Measurements from ENCODE around the gene BAAT. TPM values are rescaled to one million over a fixed set of nuclear protein-coding genes. Genes with fewer than 3 reads are reported as not detected.

Gene BAAT
- total RNA-seq, 3 donors from 2014 or later, result 0.14 TPM; not detected in 2

DNA sequence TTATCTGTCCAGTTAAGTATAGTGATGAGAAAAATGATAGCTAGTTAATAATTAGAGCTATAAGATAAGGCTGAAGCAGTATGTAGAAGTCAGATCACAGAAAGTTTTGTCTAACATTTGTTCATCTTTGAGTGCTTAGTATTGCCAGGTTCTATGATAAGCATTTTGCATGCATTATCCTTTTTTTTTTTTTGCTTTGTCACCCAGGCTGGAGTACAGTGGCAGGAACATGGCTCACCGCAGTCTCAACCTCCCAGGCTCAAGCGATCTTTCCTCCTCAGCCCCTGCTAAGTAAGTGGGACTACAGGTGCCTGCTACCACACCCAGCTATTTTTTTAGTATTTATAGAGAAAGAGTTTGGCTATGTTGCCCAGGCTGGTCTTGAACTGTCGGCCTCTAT is 17.5 kb downstream of the BAAT start:
- intact Hi-C loops (cut with DNase I, micrococcal nuclease), result no loop called here
- H3K36me3 ChIP-seq (ENCODE audit: low read depth), result no peaks in the 10 kb centered on the region
- TF ChIP-seq, protein P1, sequence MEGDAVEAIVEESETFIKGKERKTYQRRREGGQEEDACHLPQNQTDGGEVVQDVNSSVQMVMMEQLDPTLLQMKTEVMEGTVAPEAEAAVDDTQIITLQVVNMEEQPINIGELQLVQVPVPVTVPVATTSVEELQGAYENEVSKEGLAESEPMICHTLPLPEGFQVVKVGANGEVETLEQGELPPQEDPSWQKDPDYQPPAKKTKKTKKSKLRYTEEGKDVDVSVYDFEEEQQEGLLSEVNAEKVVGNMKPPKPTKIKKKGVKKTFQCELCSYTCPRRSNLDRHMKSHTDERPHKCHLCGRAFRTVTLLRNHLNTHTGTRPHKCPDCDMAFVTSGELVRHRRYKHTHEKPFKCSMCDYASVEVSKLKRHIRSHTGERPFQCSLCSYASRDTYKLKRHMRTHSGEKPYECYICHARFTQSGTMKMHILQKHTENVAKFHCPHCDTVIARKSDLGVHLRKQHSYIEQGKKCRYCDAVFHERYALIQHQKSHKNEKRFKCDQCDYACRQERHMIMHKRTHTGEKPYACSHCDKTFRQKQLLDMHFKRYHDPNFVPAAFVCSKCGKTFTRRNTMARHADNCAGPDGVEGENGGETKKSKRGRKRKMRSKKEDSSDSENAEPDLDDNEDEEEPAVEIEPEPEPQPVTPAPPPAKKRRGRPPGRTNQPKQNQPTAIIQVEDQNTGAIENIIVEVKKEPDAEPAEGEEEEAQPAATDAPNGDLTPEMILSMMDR (IDR thresholded peaks at IDR 0.05), result no peak
- ATAC-seq (no peak), DNase-seq (no peak)
- no peak overlapping the region for H3K4me3 ChIP-seq
- H3K4me1 ChIP-seq (ENCODE audit: low read depth), result no peaks in the 10 kb centered on the region
- no peaks in the 10 kb centered on the region for H3K9me3 ChIP-seq

DNA sequence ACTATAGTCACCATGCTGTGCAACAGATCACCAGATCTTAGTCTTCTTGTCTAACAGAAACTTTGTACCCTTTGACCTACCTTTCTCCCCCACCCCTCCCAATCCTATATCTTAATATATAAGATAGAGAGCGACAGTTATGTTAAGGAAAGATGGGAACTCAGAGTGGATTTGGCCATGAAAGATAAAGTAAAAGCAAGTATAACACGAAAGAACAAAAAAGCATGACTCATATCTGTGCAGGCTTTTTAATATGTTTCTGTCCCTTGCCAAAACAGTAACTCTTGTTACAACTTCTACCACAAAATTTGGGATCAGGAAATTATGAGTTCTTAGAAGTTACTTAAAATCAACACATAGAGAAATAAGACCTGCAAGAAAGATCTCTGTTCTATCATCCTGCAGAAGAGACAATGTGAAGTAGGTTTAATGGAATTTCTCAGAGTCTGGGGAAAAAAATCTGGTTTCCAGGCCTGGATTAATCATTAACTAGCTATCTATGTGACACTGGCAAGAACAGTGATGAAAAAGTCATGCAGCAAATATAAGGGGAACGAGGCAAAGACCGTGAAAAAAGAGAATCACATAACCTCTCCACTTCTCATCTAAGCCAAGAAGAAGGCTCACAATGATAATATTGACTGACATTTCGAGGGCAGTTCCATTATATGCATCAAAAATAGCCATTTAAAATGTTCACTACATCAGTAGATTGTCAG is 18.6 kb downstream of the BAAT start:
- ATAC-seq (no peak), DNase-seq (no peak)
- H3K4me3 ChIP-seq, result no peak overlapping the region
- intact Hi-C loops (cut with DNase I, micrococcal nuclease), result no loop called here
- no peaks in the 10 kb centered on the region for H3K9me3 ChIP-seq
- no peaks in the 10 kb centered on the region for H3K4me1 ChIP-seq (ENCODE audit: low read depth)
- no peaks in the 10 kb centered on the region for H3K36me3 ChIP-seq (ENCODE audit: low read depth)
- TF ChIP-seq, protein P1 (IDR thresholded peaks at IDR 0.05), result no peak

DNA sequence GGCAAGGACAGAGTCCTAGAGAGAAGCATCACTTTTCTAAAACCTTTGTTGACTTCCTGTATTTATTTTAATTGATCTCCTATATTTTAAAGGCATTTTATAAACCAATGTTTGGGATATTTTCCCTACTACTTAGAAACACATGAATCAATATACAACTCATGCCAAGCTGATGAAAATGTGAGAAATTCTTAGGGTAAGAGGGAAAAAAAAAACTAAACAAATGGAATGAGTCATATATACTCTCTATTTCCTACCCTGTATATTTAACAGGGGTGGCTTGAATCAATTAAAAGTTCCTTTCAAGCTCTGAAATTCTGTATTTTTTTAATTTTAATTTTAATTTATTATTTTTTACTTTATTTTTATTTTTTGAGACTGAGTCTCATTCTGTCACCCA is 19.6 kb downstream of the BAAT start:
- intact Hi-C loops (cut with DNase I, micrococcal nuclease), result no loop called here

DNA sequence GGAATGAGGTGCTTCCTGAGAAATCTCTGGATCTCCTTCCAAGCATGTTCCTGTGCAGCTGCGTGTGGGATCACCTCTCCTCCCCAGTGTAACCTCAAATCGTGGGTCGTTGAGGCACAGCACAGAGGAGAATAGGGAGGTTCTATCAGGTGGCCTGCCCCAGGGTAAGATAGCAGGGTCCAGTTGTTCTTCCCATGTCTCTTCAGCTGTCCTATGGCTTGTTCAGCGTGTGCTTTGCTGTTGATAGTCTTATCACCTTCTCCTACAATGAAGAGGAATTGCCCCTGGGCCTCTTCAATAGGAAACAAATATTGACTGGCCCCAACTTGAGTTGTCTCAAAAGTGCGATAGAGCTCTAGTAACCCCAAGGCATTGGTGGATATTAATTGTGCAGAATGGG is 22.4 kb downstream of the BAAT start:
- ATAC-seq (no peak), DNase-seq (no peak)
- Histone ChIP-seq H3K4me1 (ENCODE audit: low read depth) (no peaks in the 10 kb centered on the region), H3K36me3 (ENCODE audit: low read depth) (no peaks in the 10 kb centered on the region), H3K9me3 (no peaks in the 10 kb centered on the region), H3K4me3 (no peak overlapping the region)
- intact Hi-C loops (cut with DNase I, micrococcal nuclease), result no loop called here
- TF ChIP-seq, protein P1 (IDR thresholded peaks at IDR 0.05), result no peak

More for the DNA sequence above, 19.6 kb downstream of the BAAT start:
- H3K4me3 ChIP-seq, result no peak overlapping the region
- no peaks in the 10 kb centered on the region for H3K4me1 ChIP-seq (ENCODE audit: low read depth)
- ATAC-seq (no peak), DNase-seq (no peak)
- no peaks in the 10 kb centered on the region for H3K36me3 ChIP-seq (ENCODE audit: low read depth)
- no peaks in the 10 kb centered on the region for H3K9me3 ChIP-seq
- TF ChIP-seq, protein P1 (IDR thresholded peaks at IDR 0.05), result no peak

DNA sequence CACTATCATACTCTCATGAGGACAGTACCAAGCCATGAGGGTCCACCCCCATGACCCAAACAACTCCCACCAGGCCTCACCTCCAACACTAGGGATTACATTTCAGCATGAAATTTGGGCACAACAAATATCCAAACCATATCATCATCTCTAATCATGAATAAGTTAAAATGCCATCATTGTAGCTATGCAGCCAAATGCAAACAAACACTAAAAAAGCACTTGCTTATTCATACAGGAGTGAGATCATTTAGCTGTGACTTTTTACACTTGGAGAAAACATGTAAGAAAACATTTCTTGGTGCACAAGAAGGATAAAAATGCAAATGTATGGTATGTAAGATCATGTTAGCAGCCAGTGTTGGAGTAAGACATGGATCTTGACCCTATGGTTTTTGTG is 24.2 kb downstream of the BAAT start:
- Histone ChIP-seq H3K9me3 (no peaks in the 10 kb centered on the region), H3K36me3 (ENCODE audit: low read depth) (no peaks in the 10 kb centered on the region), H3K4me3 (no peak overlapping the region), H3K4me1 (ENCODE audit: low read depth) (no peaks in the 10 kb centered on the region)
- DNase-seq (no peak), ATAC-seq (no peak)
- intact Hi-C loops (cut with DNase I, micrococcal nuclease), result no loop called here
- TF ChIP-seq, protein P1 (IDR thresholded peaks at IDR 0.05), result no peak
